Endothelial cell of umbilical vein (primary cell): ENCODE results near the gene CDKN3. TPM values are rescaled to one million over a fixed set of nuclear protein-coding genes. Genes with fewer than 3 reads are reported as not detected.

Source experiments
- BruUV-seq: library from RNA; stranded (reverse); fragments of 400-500 nt; replicated peaks from 2 replicates; lab custom pipeline; 2021; lab: Mats Ljungman, UMichigan
- CTCF ChIA-PET: fragments of 300-600, 350-600 bp; sonication (Branson Sonifier 250); formaldehyde crosslinking; loops from one replicate; lab custom pipeline; 2021; ENCODE audit warnings: antibody characterized with exemption, inconsistent platforms; lab: Charles Lee
- POLR2A ChIA-PET: fragments of 300-600, 350-600 bp; sonication (Branson Sonifier 250); formaldehyde crosslinking; loops from one replicate; lab custom pipeline; 2021; ENCODE audit warnings: antibody characterized with exemption, inconsistent platforms; lab: Charles Lee
- DNase-seq: peaks from one replicate; pipeline ENCODE4 v3.0.0-alpha.2; 2011; ENCODE audit warnings: low read depth, low spot score
- FAIRE-seq: peaks from 2 replicates; lab custom pipeline; 2011; peaks lifted over from hg19 to GRCh38; lab: Jason Lieb, UNC
- H2AFZ ChIP-seq: 2 replicates; pipeline ENCODE4 v1.6.0; 2012; ENCODE audit warnings: low read depth, low read length, control low read depth, inconsistent platforms
- H3K27ac ChIP-seq: 2 replicates; pipeline ENCODE4 v1.5.1; 2011; ENCODE audit warnings: low read depth, mild to moderate bottlenecking, control low read depth, low read length, moderate library complexity; ENCODE audit not compliant: insufficient read depth
- H3K27me3 ChIP-seq, 2 experiments: 2 replicates each; pipeline versions ENCODE4 v1.6.0 to v1.6.1; 2011; ENCODE audit warnings: low read length in 2 of 2, mixed read lengths in 1 of 2; ENCODE audit not compliant: control insufficient read depth in 2 of 2, insufficient read depth in 2 of 2
- H3K36me3 ChIP-seq, 2 experiments: 2 replicates in 1 of 2; 3 replicates in 1 of 2; pipeline ENCODE4 v1.5.1; 2011; ENCODE audit warnings: low read length in 2 of 2, mild to moderate bottlenecking in 1 of 2, moderate library complexity in 1 of 2; ENCODE audit not compliant: control insufficient read depth in 2 of 2, insufficient read depth in 2 of 2; ENCODE audit errors: extremely low read depth in 1 of 2
- H3K4me1 ChIP-seq: 3 replicates; pipeline ENCODE4 v1.5.1; 2011; ENCODE audit warnings: mild to moderate bottlenecking, low read length; ENCODE audit not compliant: control insufficient read depth, insufficient read depth; ENCODE audit errors: extremely low read depth
- H3K4me2 ChIP-seq: 2 replicates; pipeline ENCODE4 v1.6.1; 2011; ENCODE audit warnings: low read length, control low read depth, mixed read lengths; ENCODE audit not compliant: insufficient read depth
- H3K4me3 ChIP-seq, 3 experiments: fragments of 200-600 bp in 1 of 3; sonication (generic), shearing (Covaris generic) in 1 of 3; replicated peaks in 1 of 3; 2 replicates each; pipeline ENCODE4 v1.5.1; 2011 to 2016; ENCODE audit warnings: control low read depth in 3 of 3, low read length in 3 of 3, mild to moderate bottlenecking in 2 of 3, inconsistent platforms in 1 of 3, low read depth in 1 of 3, moderate library complexity in 1 of 3; ENCODE audit not compliant: insufficient read depth in 1 of 3
- H3K79me2 ChIP-seq: 2 replicates; pipeline ENCODE4 v1.6.0; 2012; ENCODE audit warnings: low read length, inconsistent platforms; ENCODE audit not compliant: control insufficient read depth, insufficient read depth
- H3K9ac ChIP-seq: replicated peaks from 2 replicates; pipeline ENCODE3; 2011; ENCODE audit warnings: low read length, control low read depth; ENCODE audit not compliant: insufficient read depth; ENCODE audit errors: extremely low read depth
- H3K9me1 ChIP-seq: replicated peaks from 3 replicates; pipeline ENCODE4 v1.6.0; 2011; ENCODE audit warnings: mild to moderate bottlenecking, low read length; ENCODE audit not compliant: control insufficient read depth, insufficient read depth; ENCODE audit errors: extremely low read depth
- H3K9me3 ChIP-seq: replicated peaks from 2 replicates; pipeline ENCODE4 v1.5.1; 2012; ENCODE audit warnings: low read length, inconsistent platforms; ENCODE audit not compliant: control insufficient read depth, insufficient read depth
- H4K20me1 ChIP-seq: replicated peaks from 2 replicates; pipeline ENCODE3; 2011; ENCODE audit warnings: mild to moderate bottlenecking, low read length; ENCODE audit not compliant: control insufficient read depth, insufficient read depth; ENCODE audit errors: extremely low read depth
- CTCF ChIP-seq, 2 donors: IDR thresholded peaks; 1 replicate in 1 of 2; 2 replicates in 1 of 2; pipeline ENCODE4 v1.5.1; 2011; ENCODE audit warnings: low read length in 2 of 2, mild to moderate bottlenecking in 2 of 2, moderate library complexity in 2 of 2, control low read depth in 1 of 2, inconsistent platforms in 1 of 2, low read depth in 1 of 2; ENCODE audit not compliant: insufficient read depth in 1 of 2; ENCODE audit errors: extremely low read depth in 1 of 2
- EZH2 ChIP-seq: IDR thresholded peaks from 2 replicates; pipeline ENCODE4 v1.6.1; 2012; ENCODE audit warnings: borderline replicate concordance, low read depth, mild to moderate bottlenecking, moderate library complexity, low read length, inconsistent platforms; ENCODE audit not compliant: severe bottlenecking
- FOS ChIP-seq: IDR thresholded peaks from 2 replicates; pipeline ENCODE4 v1.6.1; 2011; ENCODE audit warnings: mild to moderate bottlenecking, low read length, moderate library complexity, borderline replicate concordance; ENCODE audit not compliant: insufficient read depth
- GATA2 ChIP-seq: IDR thresholded peaks from 2 replicates; pipeline ENCODE4 v1.7.0; 2011; ENCODE audit warnings: low read depth, mild to moderate bottlenecking, moderate library complexity, mixed read lengths, low read length; ENCODE audit not compliant: insufficient read length, insufficient read depth
- JUN ChIP-seq: IDR thresholded peaks from 2 replicates; pipeline ENCODE4 v1.6.1; 2011; ENCODE audit warnings: borderline replicate concordance, low read depth; ENCODE audit not compliant: insufficient read length, insufficient read depth
- MAX ChIP-seq: IDR thresholded peaks from 2 replicates; pipeline ENCODE4 v1.6.1; 2011; ENCODE audit not compliant: insufficient read depth, insufficient read length
- MYC ChIP-seq: IDR thresholded peaks from one replicate; pipeline ENCODE4 v1.6.1; 2011; ENCODE audit warnings: mild to moderate bottlenecking, low read depth, low read length
- POLR2A ChIP-seq: IDR thresholded peaks from 2 replicates; pipeline ENCODE4 v1.6.1; 2012; ENCODE audit warnings: low read depth, mild to moderate bottlenecking, control low read depth, low read length
- POLR2AphosphoS5 ChIP-seq: IDR thresholded peaks from 2 replicates; pipeline ENCODE4 v1.6.1; 2012; ENCODE audit warnings: low read depth, mild to moderate bottlenecking, control low read depth, low read length, moderate library complexity; ENCODE audit not compliant: insufficient read depth
- dilution Hi-C: fragments of 300-500 bp; cut with MboI; formaldehyde crosslinking; loops from one replicate; pipeline ENCODE4 v1.15.0; 2019; ENCODE audit warnings: low sequenced_read_pairs; ENCODE audit not compliant: extremely low pct_ligation_motif_present
- intact Hi-C: fragments of 100-400 bp; cut with micrococcal nuclease; formaldehyde crosslinking; loops from one replicate; pipeline ENCODE4 v1.10.0; 2022
- polyA plus RNA-seq, 4 experiments: library from polyadenylated mRNA; depleted of rRNA in 3 of 4; stranded (reverse) in 3 of 4; unstranded in 1 of 4; fragments of >200 nt; gene quantifications; 2 replicates each; pipeline versions ENCODE4 v1.2.1 to v1.2.3, GENCODE V29; 2011 to 2012; ENCODE audit warnings: missing spikeins in 1 of 4
- total RNA-seq: library from RNA; stranded (reverse); gene quantifications from 2 replicates; pipeline ENCODE4 v1.2.3, GENCODE V29; 2021

CDKN3 gene
- total and polyA plus RNA-seq, 2 donors (not counting 3 experiments of a cell fraction or from before 2014, with no cell fraction given): 36.6 to 52.0 TPM

GRCh38 chr14:54355698-54356097, 41.1 kb upstream of the CDKN3 start:
- CTCF ChIA-PET: interaction anchor here (1.0 to 1.6 kb wide), 3 partner anchors 8 to 1138 kb away, joined by 3 to 13 read pairs (median 3); no protein-coding TSS in a partner anchor
- H3K27ac ChIP-seq: no peak overlapping the region
- no peaks in the 10 kb centered on the region for H3K79me2 ChIP-seq
- no peak overlapping the region for H3K4me3 ChIP-seq
- no peak overlapping the region for H2AFZ ChIP-seq
- no peaks in the 10 kb centered on the region for H3K9me1 ChIP-seq
- intact Hi-C loops: no loop called here
- no peaks in the 10 kb centered on the region for H4K20me1 ChIP-seq
- no peaks in the 10 kb centered on the region for H3K27me3 ChIP-seq
- no peak overlapping the region for H3K9ac ChIP-seq
- BruUV-seq: no TSS peak
- FAIRE-seq (no peak), DNase-seq (no peak)
- H3K9me3 ChIP-seq: no peaks in the 10 kb centered on the region
- dilution Hi-C loops: no loop called here
- H3K4me1 ChIP-seq: no peaks in the 10 kb centered on the region
- TF ChIP-seq POLR2A (no peak), FOS (no peak), GATA2 (no peak), MYC (no peak), MAX (no peak), JUN (no peak)
- POLR2A ChIA-PET: no interaction called here
- H3K36me3 ChIP-seq: no peaks in the 10 kb centered on the region
- no peak overlapping the region for H3K4me2 ChIP-seq

GRCh38 chr14:54356172-54356571, 40.6 kb upstream of the CDKN3 start:
- Histone ChIP-seq H3K79me2 (no peaks in the 10 kb centered on the region), H3K27ac (no peak overlapping the region), H3K4me1 (no peaks in the 10 kb centered on the region), H3K9me3 (no peaks in the 10 kb centered on the region), H4K20me1 (no peaks in the 10 kb centered on the region), H3K4me2 (no peak overlapping the region), H3K4me3 (no peak overlapping the region), H3K9ac (no peak overlapping the region), H3K27me3 (no peaks in the 10 kb centered on the region), H3K36me3 (no peaks in the 10 kb centered on the region), H3K9me1 (no peaks in the 10 kb centered on the region), H2AFZ (no peak overlapping the region)
- intact Hi-C loops (no loop called here), dilution Hi-C loops (no loop called here)
- POLR2A ChIA-PET: no interaction called here
- DNase-seq: no peak
- no peak for TF ChIP-seq MAX
- no peak for TF ChIP-seq MYC
- TF ChIP-seq JUN: no peak
- no peak for TF ChIP-seq POLR2A
- TF ChIP-seq FOS: no peak
- no peak for TF ChIP-seq POLR2AphosphoS5
- TF ChIP-seq EZH2: no peak
- TF ChIP-seq GATA2: no peak
- TF ChIP-seq CTCF (IDR thresholded peaks at IDR 0.05; ENCODE audit: extremely low read depth in 1 of 2, insufficient read depth in 1 of 2, low read depth in 1 of 2, low read length in 2 of 2): no peak
- no peak for FAIRE-seq
- CTCF ChIA-PET: interaction anchor here (1.0 to 1.6 kb wide), 3 partner anchors 8 to 1139 kb away, joined by 3 to 13 read pairs (median 3); no protein-coding TSS in a partner anchor
- no TSS peak for BruUV-seq
